SIG-M5 (cell line): ENCODE measurements around the gene GORASP1.
A peak's percentile ranks its signal among the peaks of the same experiment; 100 is the strongest.

Experiments used
- DNase-seq: peaks from one replicate; lab custom pipeline; 2025; lab: John Stamatoyannopoulos, UW

Gene GORASP1

DNA sequence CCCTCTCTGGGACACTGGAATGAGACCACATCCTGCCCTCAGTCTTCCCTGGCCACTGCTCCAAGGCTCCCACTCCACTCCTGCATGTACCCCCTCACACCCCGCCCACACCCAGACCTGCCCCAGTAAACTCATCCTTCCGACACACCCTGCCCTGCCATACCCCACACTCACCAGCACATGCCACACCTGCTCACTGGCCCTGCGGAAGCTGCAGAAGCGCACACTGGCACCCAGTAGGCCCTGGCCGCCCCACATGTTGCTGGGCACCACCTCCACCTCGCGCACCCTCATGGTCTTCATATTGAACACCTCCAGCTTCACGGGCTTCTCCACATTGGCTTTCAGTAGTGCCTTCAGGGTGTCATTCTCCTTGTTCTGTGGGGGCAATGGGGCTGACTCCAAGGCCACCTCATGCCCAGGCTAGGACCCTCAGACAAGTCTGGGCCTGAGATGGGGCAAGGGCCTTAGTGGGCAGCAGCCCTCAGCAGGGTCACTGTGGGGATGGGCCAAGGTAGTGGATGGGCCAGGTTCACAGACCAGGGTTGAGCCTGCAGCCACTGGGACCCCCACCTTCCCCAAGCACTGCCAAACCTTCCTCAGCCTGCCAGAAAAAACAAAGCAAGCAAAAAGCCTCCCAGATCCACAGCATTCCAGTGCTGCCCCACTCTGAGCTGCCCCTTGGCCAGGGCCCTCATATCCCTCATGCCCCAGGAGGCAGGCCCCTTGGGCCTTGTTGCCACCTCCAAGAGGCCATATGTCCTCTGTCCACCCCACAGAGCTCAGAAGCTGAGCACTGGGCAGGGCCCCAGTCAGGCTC lies 4.7 kb downstream of the GORASP1 start:
- DNase-seq, result no peak

DNA sequence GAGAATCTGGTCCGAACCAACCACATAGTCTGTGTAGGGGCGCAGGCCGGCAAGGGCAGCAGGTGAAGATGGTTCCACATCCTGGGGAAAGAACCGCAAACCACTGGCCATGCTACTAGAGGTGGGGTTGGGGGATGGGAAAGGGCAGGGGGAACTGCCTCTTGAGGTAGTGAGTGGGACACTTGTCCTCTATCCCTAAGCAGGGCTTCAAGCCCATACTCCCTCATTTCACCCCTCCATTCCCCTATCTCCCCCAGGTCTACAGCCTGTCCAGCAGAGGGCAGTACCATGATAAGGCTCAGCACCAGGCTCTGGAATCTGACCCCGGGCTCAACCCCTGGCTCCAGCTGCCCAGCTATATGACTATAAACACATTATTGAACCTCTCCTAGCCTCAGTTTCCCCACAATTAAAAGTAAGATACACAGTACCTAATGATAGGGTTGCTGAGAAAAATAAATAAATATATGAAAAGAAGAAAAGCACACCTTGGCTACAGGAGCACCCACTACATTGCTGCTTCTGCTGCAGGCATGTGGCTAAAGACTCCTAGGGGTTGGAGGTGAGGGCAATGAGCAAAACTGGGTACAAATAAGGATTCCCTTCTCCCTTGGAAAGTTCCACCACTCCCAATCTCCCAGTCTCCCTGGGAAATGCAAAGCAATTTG lies 6.3 kb downstream of the GORASP1 start:
- DNase-seq, result no peak

GRCh38 chr3:39100500-39100886 lies 6.9 kb downstream of the GORASP1 start:
- DNase-seq, result no peak

DNA sequence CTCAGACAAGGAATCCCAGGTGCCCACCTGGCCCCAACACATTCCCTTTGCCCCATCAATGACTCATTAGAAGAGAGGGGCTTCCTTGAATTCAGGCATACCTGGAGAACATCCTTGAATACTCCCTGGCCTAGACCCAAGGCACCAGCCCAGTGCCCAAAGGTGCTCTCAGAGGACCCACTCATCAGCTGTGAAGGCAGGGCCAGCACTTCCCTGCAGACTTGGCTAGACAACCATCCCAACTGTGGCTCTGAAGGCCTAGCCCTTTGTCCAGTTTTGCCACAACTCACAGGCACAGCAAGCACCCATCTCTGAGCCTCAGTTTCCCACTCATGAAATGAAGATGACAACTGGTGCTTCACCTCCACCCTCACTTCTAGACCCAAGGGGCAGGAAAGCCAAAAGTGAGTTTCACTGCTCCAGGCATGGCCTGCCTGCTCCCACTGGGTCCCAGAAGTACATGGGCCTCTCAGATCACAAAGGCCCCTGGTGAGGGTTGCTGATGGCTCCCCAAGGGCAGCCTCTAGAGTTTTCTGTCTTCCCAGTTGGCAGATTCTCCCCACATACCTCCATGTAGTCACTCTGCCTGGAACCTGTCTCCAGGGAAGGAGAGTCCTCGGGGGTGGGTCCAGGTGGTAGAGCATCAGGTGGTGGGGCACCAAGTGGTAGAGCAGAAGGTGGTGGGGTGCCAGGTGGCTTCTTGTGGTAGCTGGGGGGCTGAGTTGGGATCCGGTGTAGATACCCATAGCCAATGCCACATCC lies 7.5 kb downstream of the GORASP1 start:
- no peak for DNase-seq

DNA sequence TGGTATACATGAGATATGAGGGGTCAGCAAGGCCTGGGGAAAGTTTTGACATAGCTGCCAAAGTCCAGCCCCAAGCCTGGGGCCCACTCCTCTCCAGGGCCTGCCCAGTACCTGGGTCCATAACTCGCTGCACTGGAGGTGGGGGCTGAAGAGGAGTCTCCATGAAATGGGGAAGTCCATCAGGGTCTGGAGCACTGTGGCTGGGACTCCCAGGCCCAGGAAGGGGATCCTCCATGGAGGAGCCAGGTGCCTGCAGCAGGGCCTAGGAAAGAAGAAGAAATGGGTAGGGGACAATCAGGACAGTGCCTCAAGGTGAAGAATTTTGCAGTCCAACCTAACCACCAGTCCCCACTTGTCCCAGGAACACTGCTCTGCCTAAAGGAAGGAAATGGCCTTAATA lies 8.2 kb downstream of the GORASP1 start:
- DNase-seq, result no peak

DNA sequence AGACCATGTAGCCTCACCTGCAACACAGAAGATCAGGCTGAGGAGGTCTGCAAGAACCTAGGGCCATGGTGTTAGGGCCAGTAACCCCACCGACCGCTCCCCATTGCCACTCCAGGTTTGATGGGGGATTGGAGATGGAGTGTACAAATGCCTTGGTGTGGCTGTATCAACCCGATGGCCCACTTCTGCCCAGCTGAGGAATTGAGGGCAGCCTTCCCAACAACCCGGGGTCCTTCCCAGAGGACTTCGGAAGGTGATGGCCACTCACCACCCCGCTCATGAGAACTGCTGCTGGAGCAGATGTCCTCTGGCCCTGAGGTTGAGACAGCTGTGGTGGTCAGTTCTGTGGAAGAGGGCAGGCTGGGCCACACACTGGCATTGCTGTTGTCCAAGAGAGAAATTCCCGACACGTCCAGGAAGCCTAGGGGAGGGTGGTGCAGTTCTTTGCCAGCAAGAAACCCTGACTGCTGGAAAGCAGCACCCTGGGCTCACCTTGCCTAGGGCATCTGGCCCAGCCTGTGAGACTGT lies 8.9 kb downstream of the GORASP1 start:
- DNase-seq, result no peak

DNA sequence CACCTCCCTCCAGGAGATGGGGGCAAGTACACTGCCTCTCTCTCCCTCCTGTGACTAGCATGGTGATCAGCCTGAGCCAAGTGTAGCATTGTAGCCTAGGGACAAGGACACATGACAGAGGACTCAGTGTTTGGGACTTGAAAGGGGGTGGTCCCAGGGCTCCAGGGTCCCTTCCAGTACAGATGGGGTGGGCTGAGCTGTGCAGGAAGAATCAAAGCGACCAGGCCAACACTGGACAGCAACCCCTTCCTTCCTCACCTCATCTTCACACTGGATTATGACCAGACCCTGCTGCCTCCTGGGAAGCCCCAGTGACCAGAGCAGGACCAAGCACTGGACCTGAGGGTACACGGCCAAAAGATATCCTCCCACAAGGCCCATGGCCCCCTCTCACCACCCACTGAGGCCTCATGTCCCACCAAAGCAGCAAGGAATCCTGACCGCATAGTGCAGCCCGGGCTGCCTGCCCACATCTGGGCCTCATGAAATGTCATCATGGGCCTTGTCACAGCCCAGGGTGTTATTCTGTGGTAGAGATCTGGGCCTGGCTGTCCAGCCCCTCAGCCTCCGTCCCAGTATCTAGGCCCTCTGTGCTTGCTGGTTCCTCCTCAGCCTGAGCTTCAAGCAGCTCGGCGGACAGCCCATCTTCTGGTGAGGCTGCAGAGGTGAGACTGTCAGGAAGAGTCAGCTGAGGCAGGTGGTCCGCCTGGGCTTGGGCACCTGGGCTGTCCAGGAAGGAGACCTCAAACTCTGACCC lies 9.5 kb downstream of the GORASP1 start:
- no peak for DNase-seq

DNA sequence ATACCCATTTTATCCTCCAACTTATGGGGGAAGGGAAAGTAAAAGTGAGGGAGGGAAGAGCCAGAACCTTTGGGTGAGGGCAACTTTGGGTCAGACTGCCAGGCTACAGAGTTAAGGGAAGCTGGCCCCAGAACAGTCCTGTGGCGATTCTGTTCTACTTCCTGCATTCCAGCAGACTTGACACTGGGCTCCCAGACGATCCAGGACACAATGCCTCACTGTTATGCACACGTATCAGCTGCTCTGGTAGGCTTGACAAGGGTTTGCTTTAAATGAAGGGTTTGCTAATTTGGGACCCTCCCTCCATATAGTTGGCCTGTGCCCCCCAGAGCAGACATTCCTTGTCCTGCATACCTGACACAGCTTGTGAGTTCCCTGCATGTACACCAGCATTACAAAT lies 10.7 kb downstream of the GORASP1 start:
- DNase-seq, result no peak

DNA sequence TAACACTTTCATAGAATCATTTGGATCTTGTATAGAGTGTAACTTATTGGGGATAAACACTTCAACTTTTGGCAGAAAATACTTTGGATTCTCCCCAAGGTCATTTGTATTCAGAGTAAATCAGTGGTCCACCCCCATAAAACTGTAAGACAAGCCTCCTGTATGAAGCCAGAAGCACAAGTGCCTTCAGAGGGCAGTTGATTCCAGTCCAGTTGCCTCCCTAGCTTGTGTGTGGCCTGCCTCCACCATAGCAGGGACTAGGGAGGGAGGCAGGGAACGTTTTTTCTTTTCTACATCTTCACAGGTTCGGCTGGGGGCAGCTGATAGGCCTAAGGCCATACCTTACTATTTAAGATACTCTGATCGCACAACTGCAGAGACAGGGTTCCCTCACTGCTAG lies 11.6 kb downstream of the GORASP1 start:
- DNase-seq, result no peak

GRCh38 chr3:39094851-39095677 lies 12.4 kb downstream of the GORASP1 start:
- DNase-seq, result no peak

DNA sequence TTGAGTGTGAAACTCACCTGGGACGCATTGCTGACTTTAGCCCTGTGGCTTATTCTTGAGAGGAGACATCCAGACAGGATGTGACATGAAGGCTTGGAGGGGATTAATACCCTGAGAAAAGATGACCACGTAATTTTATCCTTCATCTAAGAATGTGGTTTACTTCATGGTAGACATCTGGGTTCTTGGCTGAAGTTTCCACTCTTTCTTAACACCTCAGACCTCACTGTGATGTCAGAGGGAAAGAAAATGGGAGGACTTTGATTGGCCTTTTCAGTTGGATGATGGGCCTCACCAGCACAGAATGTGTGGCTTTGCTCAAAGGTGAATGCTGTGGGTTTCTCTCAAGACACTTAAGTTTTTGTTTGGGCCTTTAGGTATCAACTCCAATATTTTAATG lies 16.5 kb downstream of the GORASP1 start:
- no peak for DNase-seq

GRCh38 chr3:39088889-39089288 lies 18.5 kb downstream of the GORASP1 start:
- no peak for DNase-seq

DNA sequence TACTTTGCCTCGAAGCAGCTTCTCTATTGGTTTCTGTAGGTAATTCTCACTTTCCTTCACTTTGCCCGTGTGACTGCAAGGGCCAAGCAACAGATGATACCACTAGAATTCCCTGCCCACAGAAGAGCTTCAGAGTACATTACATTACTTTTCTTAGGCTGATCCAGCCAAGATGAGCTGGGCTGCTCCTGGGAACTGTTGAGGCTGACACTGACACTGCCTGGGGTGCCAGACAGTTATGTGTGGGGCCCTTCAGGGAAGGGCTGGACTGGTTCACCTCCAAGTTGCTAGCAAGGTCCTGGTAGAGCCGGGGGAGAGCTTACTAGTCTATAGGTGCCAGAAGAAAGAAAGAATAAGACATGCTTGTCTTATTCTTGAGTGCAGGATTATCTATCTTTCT lies 19.0 kb downstream of the GORASP1 start:
- no peak for DNase-seq

DNA sequence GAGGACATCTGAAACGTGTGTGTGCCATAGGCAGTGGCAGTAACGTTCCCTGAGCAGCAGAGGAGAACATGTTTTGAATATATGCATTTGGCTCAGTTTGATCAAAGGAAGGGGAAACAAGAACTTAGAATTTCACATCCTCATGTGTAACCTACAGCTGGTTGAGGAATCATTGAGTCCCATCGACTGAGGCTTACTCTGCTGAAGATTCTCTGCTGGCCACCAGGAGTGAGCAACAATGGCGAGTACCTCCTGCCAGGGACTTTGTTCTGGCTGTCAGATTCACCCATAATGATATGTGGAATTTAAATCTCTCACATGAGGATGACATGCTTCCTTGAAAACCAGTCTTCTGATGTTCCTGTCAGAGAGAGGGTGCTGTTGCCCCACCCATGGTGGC lies 21.3 kb downstream of the GORASP1 start:
- no peak for DNase-seq

- no peak for DNase-seq
Measured at GRCh38 chr3:39082666-39083313, 24.6 kb downstream of the GORASP1 start.

DNA sequence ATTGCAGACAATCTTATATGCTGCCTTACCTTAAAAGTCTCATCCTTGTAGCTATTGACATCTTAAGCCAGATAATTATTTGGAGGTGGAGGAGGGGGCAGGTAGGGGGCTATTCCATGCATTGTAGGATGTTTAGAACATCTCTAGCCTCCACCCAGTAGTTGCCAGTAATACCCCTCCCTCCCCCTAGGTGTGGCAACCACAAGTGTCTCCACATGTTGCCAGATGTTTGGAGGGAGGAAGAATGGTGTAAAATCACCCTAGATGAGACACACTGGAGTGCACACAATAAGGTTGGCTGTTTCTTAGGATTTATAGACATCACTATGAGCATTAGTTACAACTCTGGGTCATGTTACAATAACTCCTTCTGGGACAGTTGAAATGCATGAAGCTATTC lies 27.4 kb downstream of the GORASP1 start:
- no peak for DNase-seq

- DNase-seq, result no peak
Measured at GRCh38 chr3:39079530-39079929, 27.9 kb downstream of the GORASP1 start.

DNA sequence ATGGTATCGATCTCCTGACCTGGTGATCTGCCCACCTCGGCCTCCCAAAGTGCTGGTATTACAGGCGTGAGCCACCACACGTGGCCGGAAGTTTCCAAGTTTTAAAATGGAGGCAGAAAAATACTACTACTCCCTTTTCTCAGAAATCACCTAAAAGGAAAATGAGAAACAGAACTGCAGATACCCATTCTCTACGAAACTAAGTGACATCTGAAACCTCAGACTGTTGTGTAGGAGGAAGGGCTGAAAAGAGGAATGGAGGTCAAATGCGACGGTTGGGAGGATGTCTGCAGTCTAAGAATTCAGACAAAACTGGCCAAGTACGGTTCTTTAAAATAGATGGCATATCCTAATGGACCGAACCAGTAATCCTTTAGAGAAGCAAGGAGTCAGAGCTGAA lies 31.5 kb downstream of the GORASP1 start:
- no peak for DNase-seq

- DNase-seq, result no peak
Measured at GRCh38 chr3:39068556-39068955, 38.9 kb downstream of the GORASP1 start.

- DNase-seq, result no peak
Measured at GRCh38 chr3:39067286-39067685, 40.1 kb downstream of the GORASP1 start.

GRCh38 chr3:39065197-39065596 lies 42.2 kb downstream of the GORASP1 start:
- peak; percentile 24 for DNase-seq
